ENCODE results near the gene SLC39A12. TPM values are rescaled to one million over a fixed set of nuclear protein-coding genes. Genes with fewer than 3 reads are reported as not detected.

Gene SLC39A12
- total RNA-seq (2022; extraction: Qiagen RNA extraction) = not detected in 5 replicates

GRCh38 chr10:17951868-17952371 is at the start of gene SLC39A12:
TSS of gene SLC39A12 (plus strand) at chr10:17951918. CDS start at chr10:17953277, 1,359 bp downstream.

Other genes with a start within 250 kb of the SLC39A12 start
- gene TMEM236, start 199.7 kb upstream of the SLC39A12 start, total RNA-seq (2022; extraction: Qiagen RNA extraction) = 0.03 to 0.06 TPM (median 0.05 TPM) in 5 replicates
- 0.02 to 0.03 TPM (median 0.03 TPM) in 4 of 5 replicates, not detected in the other for gene MRC1, start 142.6 kb upstream of the SLC39A12 start, total RNA-seq (2022; extraction: Qiagen RNA extraction)
- not detected in 5 replicates for gene CACNB2, start 188.5 kb downstream of the SLC39A12 start, total RNA-seq (2022; extraction: Qiagen RNA extraction)